Neural progenitor cell (in vitro differentiated cells): Measurements from ENCODE around the gene OCIAD1.

Source experiments
- EZH2 ChIP-seq: fragments of 200-600 bp; sonication (generic); IDR thresholded peaks from 2 replicates; pipeline ENCODE4 v1.6.1; 2017; ENCODE audit warnings: antibody characterized with exemption, mild to moderate bottlenecking, moderate library complexity
- EZH2phosphoT487 ChIP-seq: fragments of 200-600 bp; sonication (generic); IDR thresholded peaks from 2 replicates; pipeline ENCODE4 v1.6.1; 2017; ENCODE audit warnings: antibody characterized with exemption
- TF ChIP-seq, protein P1 (sequence below): fragments of 200-600 bp; sonication (generic); IDR thresholded peaks from 2 replicates; pipeline ENCODE4 v1.5.1; 2017; ENCODE audit warnings: antibody characterized with exemption, mild to moderate bottlenecking

DNA sequence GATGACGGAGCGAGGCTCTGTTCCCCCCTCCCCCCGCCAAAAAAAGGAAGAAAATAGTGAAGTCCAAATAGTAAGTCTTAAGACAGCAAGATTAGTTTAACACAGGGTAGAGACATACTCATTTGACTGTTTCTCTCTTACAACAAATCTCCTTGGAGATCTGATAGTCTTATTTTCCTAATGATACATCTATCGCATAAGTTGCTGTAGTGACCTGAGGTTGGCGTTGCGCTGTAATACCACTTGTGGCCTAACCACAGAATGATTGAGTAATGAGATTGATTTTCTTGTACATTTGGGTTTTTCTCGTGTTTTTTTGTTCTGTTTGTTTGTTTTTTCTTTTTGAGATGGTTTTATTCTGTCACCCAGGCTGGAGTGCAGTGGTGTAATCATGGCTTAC is 27.2 kb downstream of the OCIAD1 start:
- TF ChIP-seq, protein P1, sequence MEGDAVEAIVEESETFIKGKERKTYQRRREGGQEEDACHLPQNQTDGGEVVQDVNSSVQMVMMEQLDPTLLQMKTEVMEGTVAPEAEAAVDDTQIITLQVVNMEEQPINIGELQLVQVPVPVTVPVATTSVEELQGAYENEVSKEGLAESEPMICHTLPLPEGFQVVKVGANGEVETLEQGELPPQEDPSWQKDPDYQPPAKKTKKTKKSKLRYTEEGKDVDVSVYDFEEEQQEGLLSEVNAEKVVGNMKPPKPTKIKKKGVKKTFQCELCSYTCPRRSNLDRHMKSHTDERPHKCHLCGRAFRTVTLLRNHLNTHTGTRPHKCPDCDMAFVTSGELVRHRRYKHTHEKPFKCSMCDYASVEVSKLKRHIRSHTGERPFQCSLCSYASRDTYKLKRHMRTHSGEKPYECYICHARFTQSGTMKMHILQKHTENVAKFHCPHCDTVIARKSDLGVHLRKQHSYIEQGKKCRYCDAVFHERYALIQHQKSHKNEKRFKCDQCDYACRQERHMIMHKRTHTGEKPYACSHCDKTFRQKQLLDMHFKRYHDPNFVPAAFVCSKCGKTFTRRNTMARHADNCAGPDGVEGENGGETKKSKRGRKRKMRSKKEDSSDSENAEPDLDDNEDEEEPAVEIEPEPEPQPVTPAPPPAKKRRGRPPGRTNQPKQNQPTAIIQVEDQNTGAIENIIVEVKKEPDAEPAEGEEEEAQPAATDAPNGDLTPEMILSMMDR, result no peak
- TF ChIP-seq EZH2 (no peak), EZH2phosphoT487 (no peak)
